ENCODE data around the gene AJM1.

Gene AJM1

GRCh38 chr9:136845465-136846260 is 3.4 kb downstream of the AJM1 start:
- no peak for DNase-seq

GRCh38 chr9:136846376-136847087 is 4.3 kb downstream of the AJM1 start:
- no peak for DNase-seq

- DNase-seq, result no peak
Observed at GRCh38 chr9:136847088-136847825, 5.0 kb downstream of the AJM1 start.

GRCh38 chr9:136847826-136848392 is 5.6 kb downstream of the AJM1 start:
- DNase-seq, result peak; percentile 79

GRCh38 chr9:136848393-136849037 is 6.2 kb downstream of the AJM1 start:
- DNase-seq, result peak; percentile 57

GRCh38 chr9:136849038-136849959 is 7.0 kb downstream of the AJM1 start, which contains the start of gene PHPT1:
Gene PHPT1 (plus strand): TSS chr9:136849409. CDS start chr9:136849431, 22 bp downstream.
- peak; percentile 97 for DNase-seq

GRCh38 chr9:136849960-136850865 is 7.9 kb downstream of the AJM1 start:
- DNase-seq, result no peak

GRCh38 chr9:136850866-136851775 is 8.8 kb downstream of the AJM1 start:
- no peak for DNase-seq

- no peak for DNase-seq
Observed at GRCh38 chr9:136851941-136852663, 9.8 kb downstream of the AJM1 start, which contains the start of gene MAMDC4. Gene MAMDC4 (plus strand): TSS chr9:136852346. CDS start chr9:136852417, 71 bp downstream.

- DNase-seq, result no peak
Observed at GRCh38 chr9:136852664-136853595, 10.7 kb downstream of the AJM1 start.

GRCh38 chr9:136853596-136854112 is 11.4 kb downstream of the AJM1 start:
- DNase-seq, result peak; percentile 11

GRCh38 chr9:136854113-136854841 is 12.0 kb downstream of the AJM1 start:
- peak; percentile 11 for DNase-seq

GRCh38 chr9:136854842-136855460 is 12.7 kb downstream of the AJM1 start:
- DNase-seq, result no peak

- peak; percentile 10 for DNase-seq
Observed at GRCh38 chr9:136855461-136856078, 13.3 kb downstream of the AJM1 start.

GRCh38 chr9:136856079-136856476 is 13.8 kb downstream of the AJM1 start:
- no peak for DNase-seq
